Bone marrow (tissue), 2 donors: ENCODE data around the gene KCTD11.
A peak's percentile ranks its signal among the peaks of the same experiment; 100 is the strongest.

Source experiments
- DNase-seq, 2 donors: peaks; one replicate each; lab custom pipeline; 2025; lab: John Stamatoyannopoulos, UW

KCTD11 gene

GRCh38 chr17:7380321-7380720 is 28.4 kb downstream of the KCTD11 start:
- no peak for DNase-seq

GRCh38 chr17:7380855-7381683 is 29.1 kb downstream of the KCTD11 start, which contains the start of gene TNK1:
TSS of gene TNK1 (plus strand) at chr17:7381089. CDS start at chr17:7382927, 1,838 bp downstream.
- DNase-seq = no peak

GRCh38 chr17:7382901-7383300 is 30.9 kb downstream of the KCTD11 start:
- DNase-seq = no peak

DNA sequence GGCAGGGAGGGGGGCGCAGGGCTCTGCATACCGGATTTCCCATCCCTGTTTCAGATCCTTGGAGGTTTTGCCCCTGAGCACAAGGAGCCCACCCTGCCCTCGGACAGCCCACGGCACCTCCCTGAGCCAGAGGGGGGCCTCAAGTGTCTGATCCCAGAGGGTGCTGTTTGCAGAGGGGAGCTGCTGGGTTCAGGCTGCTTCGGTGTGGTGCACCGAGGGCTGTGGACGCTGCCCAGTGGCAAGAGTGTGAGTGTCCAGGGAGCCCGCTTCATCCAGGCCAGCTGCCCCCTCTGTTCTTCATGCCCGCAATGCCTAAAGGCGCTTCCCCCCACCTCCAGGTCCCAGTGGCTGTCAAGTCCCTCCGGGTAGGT is 31.4 kb downstream of the KCTD11 start:
- DNase-seq = no peak

DNA sequence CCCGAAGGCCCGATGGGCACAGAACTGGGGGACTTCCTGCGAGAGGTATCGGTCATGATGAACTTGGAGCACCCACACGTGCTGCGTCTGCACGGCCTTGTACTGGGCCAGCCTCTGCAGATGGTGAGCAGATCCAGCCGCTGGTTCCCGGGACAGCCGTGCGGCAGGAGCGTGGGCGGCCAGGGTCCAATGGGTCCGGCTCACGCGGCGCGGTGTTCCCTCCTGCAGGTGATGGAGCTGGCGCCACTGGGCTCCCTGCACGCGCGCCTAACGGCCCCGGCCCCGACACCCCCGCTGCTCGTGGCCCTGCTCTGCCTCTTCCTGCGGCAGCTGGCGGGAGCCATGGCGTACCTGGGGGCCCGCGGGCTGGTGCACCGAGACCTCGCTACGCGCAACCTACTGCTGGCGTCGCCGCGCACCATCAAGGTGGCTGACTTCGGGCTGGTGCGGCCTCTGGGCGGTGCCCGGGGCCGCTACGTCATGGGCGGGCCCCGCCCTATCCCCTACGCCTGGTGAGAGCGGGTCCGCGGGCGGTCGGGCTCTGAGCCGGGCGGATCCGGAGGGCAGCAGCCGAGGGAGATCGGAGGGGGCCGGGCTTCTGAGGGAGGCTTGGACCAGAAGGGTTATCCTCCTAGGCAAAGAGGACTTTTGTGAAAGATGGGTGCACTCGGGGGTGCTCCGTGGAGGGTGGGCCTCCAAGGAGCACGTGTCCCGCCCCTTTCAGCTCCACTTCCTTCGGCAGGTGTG is 32.0 kb downstream of the KCTD11 start:
- DNase-seq = no peak

DNA sequence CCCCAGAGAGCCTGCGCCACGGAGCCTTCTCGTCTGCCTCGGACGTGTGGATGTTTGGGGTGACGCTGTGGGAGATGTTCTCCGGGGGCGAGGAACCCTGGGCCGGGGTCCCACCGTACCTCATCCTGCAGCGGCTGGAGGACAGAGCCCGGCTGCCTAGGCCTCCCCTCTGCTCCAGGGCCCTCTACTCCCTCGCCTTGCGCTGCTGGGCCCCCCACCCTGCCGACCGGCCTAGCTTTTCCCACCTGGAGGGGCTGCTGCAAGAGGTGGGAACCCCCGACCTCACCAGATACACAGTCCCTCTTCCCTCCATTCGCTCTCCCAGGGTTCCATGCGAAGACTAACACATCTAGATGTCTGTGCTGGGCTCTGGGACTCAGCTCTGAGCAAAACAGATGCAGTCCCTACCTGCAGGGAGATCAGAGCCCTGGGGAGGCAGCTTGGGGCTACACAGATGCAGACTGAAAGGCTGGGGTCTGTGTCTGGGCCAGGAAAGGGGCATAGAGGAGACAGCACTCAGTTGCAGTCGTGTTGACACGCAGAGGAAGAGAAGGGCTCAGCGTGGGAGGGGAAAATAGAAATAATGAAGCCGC is 32.6 kb downstream of the KCTD11 start:
- no peak for DNase-seq

DNA sequence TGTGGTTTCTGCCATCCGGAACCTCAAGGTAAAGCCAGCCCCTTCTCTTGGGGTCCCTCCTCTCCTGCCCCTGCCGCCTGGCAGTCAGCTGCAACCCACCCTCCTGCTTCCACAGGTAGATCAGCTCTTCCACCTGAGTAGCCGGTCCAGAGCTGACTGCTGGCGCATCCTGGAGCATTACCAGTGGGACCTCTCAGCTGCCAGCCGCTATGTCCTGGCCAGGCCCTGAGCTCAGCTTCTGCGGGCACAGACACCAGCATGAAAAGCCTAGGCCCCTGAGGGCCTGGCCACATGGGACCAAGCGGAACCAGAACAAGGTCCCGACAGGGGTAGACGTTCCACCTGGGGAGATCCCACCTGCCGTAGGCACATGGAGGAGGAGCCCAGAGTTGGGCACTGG is 36.9 kb downstream of the KCTD11 start:
- DNase-seq = no peak

- no peak for DNase-seq
Observed at GRCh38 chr17:7389924-7390910, 38.3 kb downstream of the KCTD11 start.

DNA sequence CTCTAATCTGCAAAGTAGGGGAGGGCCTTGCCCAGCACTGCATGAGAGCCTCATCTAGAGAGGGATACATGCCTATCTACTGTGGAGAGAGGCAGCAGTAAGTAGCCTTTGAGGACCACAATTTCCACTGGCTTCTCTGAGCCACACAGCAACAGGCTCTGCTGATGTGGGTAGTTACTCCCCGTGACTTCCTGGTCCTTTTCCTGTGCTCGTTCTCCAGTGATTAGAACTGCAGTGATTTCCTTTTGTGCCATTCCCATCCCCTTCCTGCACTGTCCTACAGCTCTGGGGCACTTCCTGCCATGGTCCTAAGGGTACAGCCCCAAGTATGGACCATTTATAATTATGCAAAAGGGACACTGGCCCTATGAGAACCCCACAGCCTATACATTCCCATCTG is 39.3 kb downstream of the KCTD11 start:
- no peak for DNase-seq

GRCh38 chr17:7392696-7393612 is 41.0 kb downstream of the KCTD11 start:
- no peak for DNase-seq

DNA sequence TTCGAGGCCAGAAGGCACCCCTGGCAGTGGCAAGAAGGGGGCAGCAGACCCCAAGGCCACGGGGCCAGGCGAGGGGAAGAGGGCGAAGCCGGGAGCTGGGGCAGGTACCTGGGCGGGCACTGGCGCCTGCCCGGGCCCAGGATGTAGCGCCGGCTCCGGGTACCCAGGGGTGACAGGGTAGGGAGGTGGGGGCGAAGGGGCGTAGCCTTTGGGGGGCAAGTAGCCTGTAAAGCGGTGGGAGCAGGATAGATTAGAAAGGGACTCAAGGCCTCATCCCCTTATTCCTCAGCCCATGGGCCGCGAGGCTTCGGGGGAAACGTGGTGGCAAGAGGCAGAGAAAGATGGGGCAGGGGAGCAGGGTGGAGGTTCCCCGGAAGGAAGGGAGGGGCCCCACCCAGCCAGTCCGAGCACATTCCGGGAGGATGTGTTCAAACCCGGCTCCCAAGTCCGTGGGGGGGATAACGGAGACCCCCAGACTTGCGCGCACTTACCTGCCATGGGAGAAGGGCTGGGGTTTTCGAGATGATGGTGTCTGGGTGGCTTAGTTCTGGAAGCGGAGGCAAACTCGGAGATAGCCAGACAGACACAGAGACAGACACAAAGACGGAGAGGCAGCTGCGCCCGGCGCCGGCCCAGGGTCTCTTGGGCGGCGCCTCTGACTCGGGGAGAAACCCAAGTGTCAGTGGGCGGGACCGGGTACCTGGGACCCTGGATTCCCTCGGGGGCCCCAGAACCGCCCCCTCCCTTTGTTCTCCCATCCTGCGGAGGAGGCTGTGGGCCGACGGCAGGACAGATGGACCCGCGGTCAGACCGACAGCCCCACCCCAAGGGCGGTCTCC is 41.9 kb downstream of the KCTD11 start:
- DNase-seq = peak in 1 of 2 donors; percentile 66

DNA sequence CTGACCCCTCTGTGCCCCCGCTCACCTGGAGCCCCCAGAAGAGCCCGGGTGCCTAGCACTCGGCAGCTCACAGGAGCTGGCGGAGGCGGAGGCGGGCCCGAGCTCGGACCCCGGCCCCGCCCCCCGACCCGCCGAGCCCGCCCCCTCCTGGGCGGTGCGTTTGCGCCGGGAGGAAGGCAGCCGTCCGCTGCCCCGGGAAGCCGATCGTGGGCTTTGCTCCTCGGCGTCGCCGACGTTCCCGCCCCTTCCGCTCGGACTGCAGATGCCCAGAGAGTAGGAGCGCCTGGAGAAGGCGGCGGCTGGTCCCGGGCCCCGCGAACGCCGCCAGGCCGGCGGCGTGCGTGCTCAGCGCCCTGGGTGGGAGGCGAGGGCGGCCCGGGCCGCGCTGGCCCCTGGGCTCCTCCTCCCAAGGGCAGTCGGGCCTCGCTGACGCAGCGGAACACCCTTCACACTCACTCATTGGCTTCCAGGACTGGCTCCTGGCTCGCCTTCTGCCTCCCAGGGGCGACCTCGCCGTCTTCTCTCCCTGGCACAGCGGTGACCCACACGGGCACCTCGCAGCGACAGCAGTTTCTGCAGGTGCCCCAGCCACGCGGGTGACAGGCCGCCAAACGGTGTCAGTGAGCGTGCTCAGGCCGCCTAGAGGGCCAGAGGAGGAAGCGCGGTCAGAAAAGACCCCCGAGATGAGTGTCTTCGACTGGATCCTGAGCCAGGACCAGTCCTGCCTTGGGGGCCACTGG is 42.7 kb downstream of the KCTD11 start, which contains the start of gene PLSCR3:
Gene PLSCR3, minus strand, starts transcription at position 74 of the 740 bp plus-strand sequence. CDS start 415 bp downstream, outside the sequence.
- DNase-seq = peak; percentile 45 to 93

GRCh38 chr17:7396147-7396546 is 44.2 kb downstream of the KCTD11 start:
- DNase-seq = no peak

- DNase-seq = no peak
Observed at GRCh38 chr17:7398612-7399011, 46.6 kb downstream of the KCTD11 start.

DNA sequence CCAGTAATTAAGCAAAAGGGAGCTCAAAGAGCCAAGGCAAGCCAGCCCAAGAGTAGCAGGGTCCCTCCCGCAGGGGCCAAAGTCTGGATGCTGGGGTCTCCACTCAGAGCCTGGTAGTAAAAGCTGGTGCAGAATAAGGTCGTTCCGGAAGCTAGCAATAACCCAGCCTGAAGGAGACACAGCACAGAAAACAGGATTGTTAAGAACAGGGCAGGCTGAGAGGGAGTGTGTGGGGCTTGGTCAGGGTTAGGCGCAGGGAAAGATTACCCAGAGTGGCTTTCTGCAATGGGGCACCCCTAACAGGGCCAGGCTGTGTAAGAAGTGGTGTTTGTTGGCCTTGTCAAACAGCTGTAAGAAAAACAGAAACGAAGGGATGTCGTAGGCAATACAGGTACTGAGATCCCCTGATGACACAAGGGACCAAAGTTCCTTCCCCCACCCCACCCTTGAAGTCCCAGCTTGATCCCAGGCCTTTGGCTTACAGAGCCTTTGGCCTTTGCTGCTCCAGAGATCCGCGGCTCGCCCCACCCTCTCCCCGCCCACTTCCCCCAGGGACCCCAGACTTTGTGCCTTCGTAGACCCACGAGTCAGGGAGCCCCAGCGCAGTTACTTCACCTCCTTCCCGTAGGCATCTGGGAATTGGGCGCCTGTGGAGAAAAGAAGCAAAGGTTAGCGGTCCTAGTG is 51.2 kb downstream of the KCTD11 start:
- DNase-seq = peak in 1 of 2 donors; percentile 34

DNA sequence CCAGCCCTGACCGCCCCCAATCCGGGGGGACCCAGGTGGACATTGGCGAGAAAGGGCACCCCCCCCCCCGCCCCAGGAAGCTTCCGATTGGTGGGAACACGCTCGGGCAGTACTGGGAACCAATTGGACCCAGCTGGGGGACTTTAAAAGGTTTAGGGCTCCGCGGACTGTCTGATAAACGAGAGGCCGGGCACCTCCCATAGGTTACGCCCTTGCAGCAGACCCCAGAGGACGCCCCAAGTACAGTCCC is 51.7 kb downstream of the KCTD11 start:
- DNase-seq = no peak

GRCh38 chr17:7403977-7404736 is 52.2 kb downstream of the KCTD11 start, which contains the start of gene TMEM256:
TSS of gene TMEM256 (minus strand) at chr17:7404097. CDS start at chr17:7404084, 13 bp downstream.
- DNase-seq = peak; percentile 96 to 99
